K562 (cell line): ENCODE results near the gene LARP4B.

Experiments
- AFF4 ChIP-seq: sonication (generic); formaldehyde crosslinking; IDR thresholded peaks from 2 replicates; pipeline ENCODE4 v1.8.0; 2023; ENCODE audit warnings: mild to moderate bottlenecking, missing genetic modification reagents
- CBX3 ChIP-seq, 2 experiments: IDR thresholded peaks; 1 replicate in 1 of 2; 2 replicates in 1 of 2; pipeline ENCODE4 v1.6.1; 2012; ENCODE audit warnings: inconsistent platforms in 2 of 2, low read length in 2 of 2, borderline replicate concordance in 1 of 2, control low read depth in 1 of 2
- ETS1 ChIP-seq: conservative IDR thresholded peaks from 2 replicates; pipeline ENCODE4 v1.6.1; 2011; ENCODE audit warnings: low read depth, mild to moderate bottlenecking, low read length; ENCODE audit not compliant: control insufficient read depth
- ETV5 ChIP-seq: sonication (generic); formaldehyde crosslinking; IDR thresholded peaks from 2 replicates; pipeline ENCODE4 v1.4.0; 2020; ENCODE audit warnings: low read depth, mild to moderate bottlenecking, missing genetic modification reagents
- FOXJ3 ChIP-seq: sonication (generic); formaldehyde crosslinking; IDR thresholded peaks from 2 replicates; pipeline ENCODE4 v1.4.0; 2020; ENCODE audit warnings: mild to moderate bottlenecking, missing genetic modification reagents
- HINFP ChIP-seq: fragments of 450-650 bp; conservative IDR thresholded peaks from 2 replicates; pipeline ENCODE4 v1.6.1; 2016; ENCODE audit warnings: missing genetic modification characterization, low read depth, mild to moderate bottlenecking, control low read depth, missing compliant biosample characterization
- KLF16 ChIP-seq: IDR thresholded peaks from 2 replicates; pipeline ENCODE4 v1.6.1; 2016; ENCODE audit warnings: antibody characterized with exemption
- MAFG ChIP-seq: fragments of 450-650 bp; conservative IDR thresholded peaks from 2 replicates; pipeline ENCODE4 v1.6.1; 2016; ENCODE audit warnings: missing genetic modification characterization, missing compliant biosample characterization
- MAX ChIP-seq: sonication (generic); formaldehyde crosslinking; IDR thresholded peaks from 2 replicates; pipeline ENCODE4 v1.9.0; 2022; ENCODE audit warnings: mild to moderate bottlenecking, missing genetic modification reagents
- SP1 ChIP-seq: sonication (generic); formaldehyde crosslinking; IDR thresholded peaks from 2 replicates; pipeline ENCODE4 v1.8.1; 2022; ENCODE audit warnings: mild to moderate bottlenecking, missing genetic modification reagents
- TSHZ1 ChIP-seq: fragments of 250-450 bp; sonication (Bioruptor Pico); IDR thresholded peaks from 2 replicates; pipeline ENCODE4 v1.4.0; 2020; ENCODE audit warnings: mild to moderate bottlenecking, moderate library complexity
- ZNF174 ChIP-seq: fragments of 250-450 bp; sonication (Bioruptor Pico); IDR thresholded peaks from 2 replicates; pipeline ENCODE4 v1.4.0; 2020; ENCODE audit warnings: mild to moderate bottlenecking
- ZNF696 ChIP-seq: fragments of 250-450 bp; sonication (Bioruptor Pico); conservative IDR thresholded peaks from 2 replicates; pipeline ENCODE4 v1.4.0; 2020; ENCODE audit warnings: mild to moderate bottlenecking, moderate library complexity

GRCh38 chr10:774223-774622, 157.3 kb downstream of the LARP4B start:
- no peak for TF ChIP-seq HINFP (tag)
- no peak for TF ChIP-seq ETV5 (CRISPR knock-in tag)
- TF ChIP-seq ZNF696 (CRISPR knock-in tag) = no peak
- no peak for TF ChIP-seq SP1 (CRISPR knock-in tag)
- TF ChIP-seq MAX (CRISPR knock-in tag) = no peak
- no peak for TF ChIP-seq MAFG (tag)
- no peak for TF ChIP-seq AFF4 (CRISPR knock-in tag)
- no peak for TF ChIP-seq FOXJ3
- no peak for TF ChIP-seq ZNF174 (CRISPR knock-in tag)
- no peak for TF ChIP-seq CBX3 (IDR thresholded peaks at IDR 0.05; ENCODE audit: borderline replicate concordance in 1 of 2, low read length in 2 of 2)
- TF ChIP-seq KLF16 = no peak
- no peak for TF ChIP-seq TSHZ1 (CRISPR knock-in tag)
- TF ChIP-seq ETS1 = no peak
